Measurements from ENCODE around the gene B9D1. TPM values are rescaled to one million over a fixed set of nuclear protein-coding genes. Genes with fewer than 3 reads are reported as not detected.

The B9D1 gene, protein sequence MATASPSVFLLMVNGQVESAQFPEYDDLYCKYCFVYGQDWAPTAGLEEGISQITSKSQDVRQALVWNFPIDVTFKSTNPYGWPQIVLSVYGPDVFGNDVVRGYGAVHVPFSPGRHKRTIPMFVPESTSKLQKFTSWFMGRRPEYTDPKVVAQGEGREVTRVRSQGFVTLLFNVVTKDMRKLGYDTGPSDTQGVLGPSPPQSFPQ
- 11.9 and 12.4 TPM in 2 replicates for total RNA-seq

DNA sequence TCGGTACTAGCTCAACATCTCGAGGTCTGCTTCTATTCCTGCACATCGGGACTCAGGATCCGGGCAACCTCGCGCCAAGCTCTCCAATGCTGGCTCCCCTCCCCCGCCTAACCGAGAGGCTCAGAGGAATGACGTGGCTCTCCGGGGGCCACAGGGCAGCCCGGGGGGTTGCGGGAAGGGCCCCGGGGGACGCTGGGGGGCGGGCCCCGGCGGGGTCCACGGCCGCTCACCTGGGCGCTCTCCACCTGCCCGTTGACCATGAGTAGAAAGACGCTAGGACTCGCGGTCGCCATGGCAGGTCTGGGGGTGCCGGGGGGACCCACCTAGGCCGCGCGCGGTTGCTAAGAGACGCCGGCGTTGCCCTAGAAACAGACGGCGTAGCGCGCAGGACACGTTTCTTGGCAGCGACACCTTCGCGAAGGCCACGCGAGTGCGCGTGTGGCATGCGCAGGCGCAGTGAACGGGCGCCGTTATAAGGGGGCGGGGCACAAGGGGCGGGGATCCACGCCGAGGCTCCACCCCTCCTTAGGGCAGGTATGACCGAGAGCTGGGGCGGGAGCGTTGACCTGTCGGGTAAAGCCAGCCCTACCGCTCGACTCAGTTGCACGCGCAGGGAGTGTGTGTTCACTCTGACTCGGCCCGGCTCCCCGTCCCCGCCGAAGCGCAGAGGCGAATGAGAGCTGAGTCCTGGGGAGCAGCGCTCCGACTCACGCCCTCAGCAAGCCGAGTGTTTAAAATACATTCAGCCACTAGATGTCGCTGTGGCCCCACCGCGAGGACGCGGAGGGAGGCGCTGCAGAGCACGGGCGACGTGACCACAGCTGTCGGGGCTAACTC lies at the start of gene B9D1:
TSS of gene B9D1 (minus strand) at position 447 of the 837 bp plus-strand sequence. CDS start at position 293, 154 bp downstream.

DNA sequence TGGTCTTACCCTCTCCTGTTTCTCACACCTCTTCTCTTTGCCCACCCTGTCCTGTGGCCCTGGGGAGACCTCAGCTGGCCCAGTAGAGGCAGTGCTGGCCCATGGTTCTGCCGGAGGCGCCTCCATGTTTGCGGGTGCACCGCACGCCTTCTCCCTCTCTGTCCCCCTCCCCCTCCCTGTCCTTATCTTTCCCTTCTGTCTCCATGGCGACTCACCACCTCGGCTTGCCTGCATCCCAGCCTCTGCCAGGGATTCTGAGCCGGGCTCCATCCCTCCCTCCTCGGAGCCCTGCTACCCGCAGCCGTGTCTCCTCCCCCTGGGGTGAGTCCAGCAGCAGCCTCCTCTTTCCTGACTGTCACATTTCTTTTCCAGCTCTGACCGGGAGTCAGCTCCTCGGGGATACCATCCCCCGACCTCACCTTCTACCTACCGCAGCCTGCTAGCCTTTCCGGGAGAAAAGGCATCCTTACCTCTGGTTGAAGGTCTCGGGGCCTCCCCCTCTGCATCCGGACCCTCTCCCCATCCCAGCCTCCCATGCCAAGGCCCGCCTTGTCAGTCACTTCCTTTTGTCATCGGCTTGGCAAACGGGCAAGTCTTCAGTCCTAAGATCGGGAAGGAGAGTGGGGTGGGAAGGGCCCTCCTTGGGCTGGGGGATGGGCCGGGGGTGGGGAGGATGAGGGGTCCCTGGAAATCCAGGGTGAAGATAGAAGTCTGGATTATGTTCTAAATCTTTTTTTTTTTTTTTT lies 48.5 kb upstream of the B9D1 start, which contains the start of gene RNF112:
TSS of gene RNF112 (plus strand) at position 358 of the 746 bp plus-strand sequence. CDS start at position 535, 177 bp downstream.

DNA sequence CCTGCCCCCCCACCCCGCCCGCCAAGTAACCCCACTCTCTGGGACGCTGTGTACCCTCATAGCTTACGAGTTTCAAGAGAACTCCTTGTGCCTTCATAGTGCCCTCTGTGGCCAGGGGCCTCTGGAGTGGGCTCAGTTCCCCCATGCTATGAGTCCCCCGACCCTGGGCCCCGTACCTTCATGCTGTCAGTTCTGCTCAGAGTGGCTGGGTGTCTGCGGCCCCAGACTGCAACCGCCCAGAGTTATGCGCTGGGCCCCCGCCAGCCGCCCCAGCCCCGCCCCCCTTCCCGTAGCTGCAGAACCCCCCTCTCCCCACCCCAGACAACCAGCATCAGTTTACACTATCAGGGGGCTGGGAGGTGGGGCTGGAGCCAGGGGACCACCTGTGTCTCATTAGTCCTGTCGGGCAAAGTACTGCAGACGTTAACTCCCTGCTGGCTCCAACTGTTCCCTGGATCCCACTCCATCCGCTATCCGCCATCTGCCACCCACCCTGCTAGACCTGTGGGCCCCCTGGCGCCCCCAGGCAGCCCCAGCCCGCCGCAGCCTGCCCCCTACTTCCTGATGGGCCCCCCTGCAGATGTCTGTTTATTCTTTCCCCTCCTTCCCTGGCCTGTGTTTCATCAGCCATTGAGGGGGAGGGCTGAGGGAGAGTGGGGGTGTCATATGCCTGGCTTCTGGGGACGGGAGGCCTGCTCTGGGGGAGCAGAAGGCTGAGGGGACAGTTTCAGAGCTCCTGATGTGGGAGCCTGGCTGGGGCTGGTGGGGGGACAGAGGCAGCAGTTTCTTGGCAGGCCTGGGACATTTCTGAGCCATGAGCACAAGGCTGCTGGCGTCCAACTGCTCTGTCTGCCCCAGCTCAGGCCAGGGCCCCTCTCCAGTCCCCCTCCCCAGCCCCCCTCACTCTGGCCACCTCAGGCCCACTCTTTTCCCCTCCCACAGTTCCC lies 24.7 kb upstream of the B9D1 start, which contains the start of gene MFAP4:
TSS of gene MFAP4 (minus strand) at position 217 of the 947 bp plus-strand sequence. CDS start at position 182, 35 bp downstream.

DNA sequence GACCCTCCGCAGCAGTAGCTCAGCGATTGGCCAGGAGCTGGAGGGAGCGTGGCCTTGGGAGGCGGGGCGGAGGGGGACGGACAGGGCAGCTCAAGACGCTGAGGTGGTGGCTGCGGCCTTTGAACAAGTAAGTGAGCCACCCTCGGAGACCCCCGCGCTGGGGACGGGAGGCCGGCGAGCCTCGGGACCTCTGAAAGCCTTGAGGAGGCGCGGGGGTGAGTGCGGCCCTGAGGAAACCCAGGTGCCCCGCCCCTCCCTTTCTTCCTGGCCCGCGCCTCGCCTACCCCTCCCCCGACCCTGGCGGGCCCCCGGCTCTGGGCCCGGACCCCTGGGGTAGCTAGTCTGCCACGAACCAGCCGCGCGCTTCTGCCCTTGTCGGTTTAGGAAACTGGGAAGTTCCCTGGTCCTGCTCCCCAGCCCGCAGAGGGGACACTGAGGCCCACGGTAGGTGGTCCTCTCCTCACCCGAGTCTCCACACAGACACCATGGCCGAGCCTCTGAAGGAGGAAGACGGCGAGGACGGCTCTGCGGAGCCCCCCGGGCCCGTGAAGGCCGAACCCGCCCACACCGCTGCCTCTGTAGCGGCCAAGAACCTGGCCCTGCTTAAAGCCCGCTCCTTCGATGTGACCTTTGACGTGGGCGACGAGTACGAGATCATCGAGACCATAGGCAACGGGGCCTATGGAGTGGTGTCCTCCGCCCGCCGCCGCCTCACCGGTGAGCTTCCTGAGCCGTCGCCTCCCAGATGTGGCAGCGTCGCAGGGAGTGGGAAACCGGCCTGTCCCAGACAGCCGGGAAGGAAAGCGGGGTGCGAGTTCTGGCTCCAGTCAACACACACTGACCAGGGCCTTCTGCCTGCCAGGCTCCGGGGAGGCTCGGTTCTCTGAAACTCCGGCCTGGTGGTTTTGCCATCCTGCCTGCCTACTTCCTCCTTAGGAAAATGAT lies 16.2 kb upstream of the B9D1 start, which contains the start of gene MAPK7:
TSS of gene MAPK7 (plus strand) at position 83 of the 945 bp plus-strand sequence. CDS start at position 486, 403 bp downstream.

Other genes starting within 250 kb of the B9D1 start
- 35.2 and 71.3 TPM in 2 replicates for gene GRAPL, start 235.1 kb downstream of the B9D1 start, total RNA-seq
- gene EPN2, start 125.4 kb downstream of the B9D1 start, total RNA-seq = 17.7 and 18.2 TPM in 2 replicates
- gene MAPK7, start 15.8 kb upstream of the B9D1 start, total RNA-seq = 11.8 and 17.2 TPM in 2 replicates
- gene MFAP4, start 24.5 kb upstream of the B9D1 start, total RNA-seq = not detected in 2 replicates
- 0.34 and 0.54 TPM in 2 replicates for gene RNF112, start 48.5 kb upstream of the B9D1 start, total RNA-seq
- gene SLC47A1, start 171.1 kb upstream of the B9D1 start, total RNA-seq = 0.22 and 0.34 TPM in 2 replicates